Fibroblast of skin of abdomen (primary cell): ENCODE data around the gene ANKRD33.

Experiments used
- DNase-seq: peaks from one replicate; pipeline ENCODE4 v3.0.0-alpha.2; 2013

The ANKRD33 gene

GRCh38 chr12:51904951-51905470, 17.1 kb downstream of the ANKRD33 start:
- DNase-seq: peak; percentile 63

GRCh38 chr12:51905471-51906429, 17.8 kb downstream of the ANKRD33 start:
- peak; percentile 61 for DNase-seq

- no peak for DNase-seq
These were observed 18.7 kb downstream of the ANKRD33 start for GRCh38 chr12:51906430-51907082.

- no peak for DNase-seq
These were observed 19.4 kb downstream of the ANKRD33 start, which contains the start of gene ACVRL1 for GRCh38 chr12:51907083-51907855. TSS of gene ACVRL1 (plus strand) at chr12:51907504. CDS start at chr12:51912475, 4,971 bp downstream.

GRCh38 chr12:51907856-51908425, 20.0 kb downstream of the ANKRD33 start:
- no peak for DNase-seq

GRCh38 chr12:51908876-51909592, 21.1 kb downstream of the ANKRD33 start:
- DNase-seq: no peak

- DNase-seq: no peak
These were observed 22.3 kb downstream of the ANKRD33 start for GRCh38 chr12:51910168-51910567.

- no peak for DNase-seq
These were observed 22.8 kb downstream of the ANKRD33 start for GRCh38 chr12:51910691-51911090.

GRCh38 chr12:51911307-51911706, 23.4 kb downstream of the ANKRD33 start:
- DNase-seq: no peak

GRCh38 chr12:51911788-51912711, 24.1 kb downstream of the ANKRD33 start:
- no peak for DNase-seq

GRCh38 chr12:51913071-51914033, 25.4 kb downstream of the ANKRD33 start:
- DNase-seq: no peak

GRCh38 chr12:51914034-51914923, 26.4 kb downstream of the ANKRD33 start:
- DNase-seq: no peak

GRCh38 chr12:51915003-51915625, 27.2 kb downstream of the ANKRD33 start:
- no peak for DNase-seq

- DNase-seq: no peak
These were observed 28.0 kb downstream of the ANKRD33 start for GRCh38 chr12:51915951-51916350.

GRCh38 chr12:51917041-51917590, 29.2 kb downstream of the ANKRD33 start:
- no peak for DNase-seq

- DNase-seq: no peak
These were observed 30.0 kb downstream of the ANKRD33 start for GRCh38 chr12:51917746-51918453.

- no peak for DNase-seq
These were observed 32.1 kb downstream of the ANKRD33 start for GRCh38 chr12:51920046-51920445.
